Stimulated activated CD4-positive, alpha-beta T cell treated with anti-CD3 and anti-CD28 coated beads, TNF-alpha, amount 100 ng/mL, for 24 hours (primary cell): ENCODE measurements around the gene MSLN.
"Not testable (repeated sequence)": the region's sequence is repeated elsewhere in the genome, so short reads cannot be mapped to it uniquely, and the experiment has no call there.

Experiments
- DNase-seq, 3 experiments: peaks; one replicate each; pipeline ENCODE4 v3.0.0-alpha.2; 2020; ENCODE audit warnings: low read depth in 3 of 3

MSLN gene

DNA sequence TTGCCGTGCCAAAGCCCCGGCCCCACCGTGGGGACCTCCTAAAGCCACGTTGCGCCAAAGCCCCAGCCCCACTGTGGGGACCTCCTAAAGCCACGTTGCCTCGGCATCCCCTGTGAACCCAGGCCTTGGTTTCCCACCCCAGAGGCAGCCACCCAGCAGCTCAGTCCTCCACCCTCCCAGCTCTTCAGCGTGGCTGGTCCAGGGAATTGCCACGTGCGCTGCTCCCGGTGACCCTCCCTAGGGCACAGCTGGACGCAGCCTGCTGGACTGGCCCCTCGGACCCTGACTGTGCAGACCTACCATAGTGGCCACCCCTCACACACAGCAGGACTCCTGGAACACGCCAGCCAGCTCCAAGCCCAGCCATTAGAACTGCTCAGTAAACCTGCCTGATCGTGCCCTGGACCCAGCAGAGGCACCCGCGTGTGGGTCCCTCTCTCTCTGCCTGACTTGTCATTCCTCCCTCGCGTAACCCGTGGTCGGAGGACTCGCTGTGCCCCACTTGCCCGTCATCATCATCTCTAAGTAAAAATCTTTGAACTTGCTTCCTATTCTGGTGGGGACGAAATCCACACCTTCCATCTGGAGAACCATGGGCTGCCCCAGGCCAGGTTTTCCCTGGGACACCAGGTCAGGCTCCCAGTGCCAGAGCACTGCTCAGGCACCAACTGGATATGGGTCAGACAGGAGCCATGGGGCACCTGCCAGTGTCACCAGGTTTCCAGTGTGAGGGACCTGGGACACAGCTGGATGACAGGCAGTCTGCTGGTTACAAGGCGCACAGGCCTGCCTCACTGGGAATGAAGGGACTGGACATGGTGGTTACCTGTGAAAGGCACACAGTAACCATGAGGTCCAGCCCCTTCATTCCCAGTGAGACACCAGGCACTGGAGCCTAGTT lies 25.3 kb upstream of the MSLN start:
- DNase-seq: no peak

GRCh38 chr16:735982-736453 lies 24.5 kb upstream of the MSLN start:
- DNase-seq: peak in 1 of 3 experiments; percentile 70

- no peak for DNase-seq
These were observed 23.5 kb upstream of the MSLN start for GRCh38 chr16:736936-737481.

DNA sequence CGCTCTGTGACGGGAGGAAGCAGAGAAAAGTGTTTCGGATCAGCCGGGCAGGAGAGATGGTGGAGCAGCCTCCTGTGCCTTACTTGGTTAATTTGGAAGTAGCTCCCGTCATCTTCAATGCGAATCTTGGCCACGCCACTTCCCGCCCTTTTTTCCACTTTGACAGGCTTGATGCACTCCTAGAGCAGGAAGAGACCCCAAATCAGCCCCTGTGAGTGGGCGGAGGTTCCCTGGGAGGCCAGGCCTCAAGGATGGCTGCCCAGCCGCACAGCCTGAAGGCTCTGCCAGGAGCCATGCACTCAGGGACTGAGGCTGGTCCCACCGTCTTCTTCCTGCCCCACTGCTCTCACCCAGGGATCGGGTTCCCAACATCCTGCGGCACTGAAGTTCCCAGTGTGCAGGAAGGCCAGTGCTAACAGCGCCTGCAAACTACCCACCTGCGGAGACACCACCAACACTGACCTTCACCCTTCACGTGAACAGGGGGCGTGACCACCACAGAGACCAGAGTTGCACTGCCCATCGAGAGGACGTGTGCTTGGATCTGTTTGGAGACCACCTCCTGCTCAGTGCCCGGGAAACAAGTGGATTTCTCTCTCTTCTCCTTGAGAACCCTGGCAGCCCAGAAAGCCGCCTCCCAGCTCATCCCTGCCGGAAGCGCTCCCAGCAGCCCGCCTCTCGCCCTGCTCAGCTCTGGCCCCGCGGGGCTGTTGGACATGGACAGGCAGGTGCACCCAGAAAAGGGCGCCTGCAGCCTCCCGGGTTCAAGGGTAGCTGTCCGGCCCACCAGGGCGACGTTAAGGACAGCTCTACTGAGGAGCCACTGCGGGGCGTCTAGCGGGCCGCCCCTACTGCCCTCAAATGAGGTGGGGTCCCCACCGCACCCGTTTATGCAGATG lies 20.7 kb upstream of the MSLN start:
- DNase-seq: no peak

- DNase-seq: no peak
These were observed 20.1 kb upstream of the MSLN start for GRCh38 chr16:740459-740763.

GRCh38 chr16:740764-741505 lies 19.6 kb upstream of the MSLN start, which contains the start of gene CIAO3:
TSS of gene CIAO3 (minus strand) at chr16:740997. CDS start at chr16:740985, 12 bp downstream.
- peak; percentile 85 to 93 (median 90) for DNase-seq

DNA sequence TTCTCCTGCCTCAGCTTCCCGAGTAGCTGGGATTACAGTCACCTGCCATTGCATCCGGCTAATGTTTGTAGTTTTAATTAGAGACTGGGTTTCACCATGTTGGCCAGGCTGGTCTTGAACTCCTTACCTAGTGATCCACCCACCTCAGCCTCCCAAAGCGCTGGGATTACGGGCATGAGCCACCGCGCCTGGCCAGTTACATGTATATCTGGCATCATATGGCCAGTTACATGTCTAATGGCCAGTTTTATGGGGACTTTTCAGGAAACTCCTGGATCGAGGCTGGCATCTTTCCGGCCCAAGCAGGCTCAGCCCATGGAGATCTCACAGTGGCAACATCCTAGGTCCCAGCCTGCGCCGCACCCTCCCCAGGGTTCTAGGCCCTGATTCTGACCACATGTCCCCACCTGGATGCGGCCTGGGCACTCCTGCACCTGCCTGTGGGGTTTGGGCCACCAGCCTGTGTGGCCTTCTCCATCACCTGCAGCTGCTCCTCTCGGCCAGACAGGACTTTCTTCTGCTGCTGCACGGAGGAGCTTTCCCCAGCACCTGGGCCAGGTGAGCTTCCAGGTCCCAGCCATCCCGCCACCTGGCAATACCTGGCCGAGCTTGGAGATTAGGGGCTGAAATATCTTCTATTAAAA lies 18.4 kb upstream of the MSLN start:
- no peak for DNase-seq

DNA sequence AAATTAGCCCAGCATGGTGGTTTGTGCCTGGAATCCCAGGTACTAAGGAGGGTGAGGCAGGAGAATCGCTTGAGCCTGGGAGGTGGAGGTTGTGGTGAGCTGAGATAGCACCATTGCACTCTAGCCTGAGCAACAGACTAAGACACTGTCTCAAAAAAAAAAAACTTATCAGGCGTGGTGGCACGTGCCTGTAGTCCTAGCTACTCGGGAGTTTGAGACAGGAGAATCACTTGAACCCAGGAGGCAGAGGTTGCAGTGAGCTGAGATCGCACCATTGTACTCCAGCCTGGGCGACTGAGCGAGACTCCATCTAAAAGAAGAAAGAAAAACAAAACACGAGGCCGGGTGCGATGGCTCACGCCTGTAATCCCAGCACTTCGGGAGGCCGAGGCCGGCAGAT lies 17.6 kb upstream of the MSLN start:
- DNase-seq: not testable (repeated sequence)

DNA sequence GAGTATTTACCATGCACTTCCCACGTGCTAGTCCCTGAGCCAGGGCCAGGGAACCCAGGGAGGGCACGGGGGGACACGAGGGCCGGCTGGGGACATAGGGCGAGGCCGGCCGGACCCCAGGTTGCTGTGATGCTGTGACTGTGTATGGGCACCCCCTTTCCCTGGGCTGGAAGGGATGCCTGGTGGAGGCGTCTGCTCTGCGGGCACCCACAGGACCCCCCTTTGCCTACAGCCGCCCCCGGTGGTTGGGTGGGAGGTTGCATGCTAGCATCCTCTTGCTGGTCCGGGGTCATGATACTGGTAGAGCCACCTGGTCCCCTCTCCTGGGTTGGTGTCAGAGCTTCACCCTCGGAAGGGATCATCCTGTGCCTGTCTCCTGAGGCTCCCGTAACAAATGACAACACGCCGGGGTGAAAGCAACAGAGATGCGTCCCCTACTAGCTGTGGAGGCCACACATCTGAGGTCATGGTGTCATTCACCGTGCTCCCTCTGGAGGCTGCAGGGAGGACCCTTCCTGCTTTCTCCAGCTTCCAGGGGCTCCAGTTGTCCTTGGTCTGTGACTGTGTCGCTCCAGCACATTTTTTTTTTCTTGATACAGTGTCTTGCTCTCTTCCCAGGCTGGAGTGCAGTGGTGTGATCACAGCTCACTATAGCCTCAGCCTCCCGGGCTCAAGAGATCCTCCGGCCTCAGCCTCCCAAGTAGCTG lies 16.6 kb upstream of the MSLN start:
- no peak for DNase-seq

DNA sequence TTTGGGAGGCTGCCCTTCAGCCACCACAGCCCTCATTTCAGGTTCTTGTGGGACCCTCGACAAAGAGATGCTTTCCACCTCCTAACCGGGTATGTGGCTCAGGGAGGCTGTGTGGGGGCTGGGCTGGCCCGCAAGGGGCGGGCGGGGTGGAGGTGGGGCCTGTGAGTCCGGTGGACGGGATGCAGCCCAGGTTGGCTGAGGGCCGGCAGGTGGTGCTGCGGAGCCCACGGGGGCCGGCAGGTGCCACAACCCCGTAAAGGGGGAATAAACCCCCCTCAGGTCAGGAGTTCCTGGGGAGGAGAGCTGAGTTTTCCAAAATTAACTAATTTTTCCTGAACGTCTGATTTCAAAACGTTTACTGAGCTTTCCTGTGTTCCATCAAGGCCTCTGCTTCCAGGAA lies 14.8 kb upstream of the MSLN start:
- DNase-seq: peak in 1 of 3 experiments; percentile 28

DNA sequence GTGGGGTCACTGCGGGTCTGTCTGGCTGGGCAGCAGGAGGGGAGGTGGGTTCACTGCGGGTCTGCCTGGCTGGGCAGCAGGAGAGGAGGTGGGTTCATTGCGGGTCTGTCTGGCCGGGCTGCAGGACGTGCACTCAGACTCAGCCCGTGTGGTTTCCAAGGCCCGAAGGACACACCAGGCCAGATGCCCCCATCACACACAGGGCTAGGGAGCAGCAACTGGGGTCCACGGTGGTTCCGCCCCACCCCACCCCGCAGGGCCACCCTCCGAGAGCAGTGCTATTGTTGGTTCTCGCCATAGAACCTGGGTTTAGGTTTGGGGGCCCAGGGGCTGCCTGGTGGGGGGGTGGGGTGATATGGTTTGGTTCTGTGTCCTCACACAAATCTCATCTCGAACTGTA lies 13.9 kb upstream of the MSLN start:
- DNase-seq: no peak

- no peak for DNase-seq
These were observed 12.4 kb upstream of the MSLN start for GRCh38 chr16:747978-748746.

DNA sequence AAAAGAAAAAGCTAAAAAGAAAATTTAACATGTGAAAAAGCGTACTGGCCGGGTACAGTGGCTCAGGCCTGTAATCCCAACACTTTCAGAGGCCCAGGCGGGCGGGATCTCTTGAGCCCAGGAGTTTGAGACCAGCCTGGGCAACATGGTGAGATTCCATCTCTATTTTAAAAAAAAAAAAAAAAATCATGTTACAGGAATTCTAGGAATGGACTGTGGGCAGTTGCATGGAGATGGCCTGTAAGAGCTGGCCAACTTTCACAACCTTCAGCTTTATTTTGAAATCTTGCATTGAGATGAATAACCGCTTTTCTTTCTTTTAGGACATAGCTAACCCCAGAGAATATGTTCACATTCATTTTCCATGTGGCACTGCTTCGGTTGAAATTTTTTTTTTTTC lies 11.5 kb upstream of the MSLN start:
- no peak for DNase-seq

GRCh38 chr16:750485-750884 lies 10.0 kb upstream of the MSLN start:
- DNase-seq: no peak

- DNase-seq: no peak
These were observed 9.2 kb upstream of the MSLN start for GRCh38 chr16:751152-752006.

DNA sequence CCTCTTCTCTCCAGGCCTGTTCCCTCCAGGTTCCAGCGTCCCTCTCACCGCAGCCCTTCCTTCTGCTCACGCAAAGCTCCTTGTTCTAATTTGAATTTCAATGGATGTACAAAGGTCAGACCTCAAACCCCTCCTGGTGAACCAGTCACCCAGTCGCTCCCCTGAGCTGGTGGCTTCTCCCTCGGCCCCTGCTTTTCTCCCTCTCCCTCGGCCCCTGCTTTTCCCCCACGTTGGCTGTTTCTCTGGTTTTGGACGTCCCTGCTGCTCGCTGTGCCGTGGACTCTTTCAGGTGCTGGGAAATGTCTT lies 8.6 kb upstream of the MSLN start:
- no peak for DNase-seq

- not testable (repeated sequence) for DNase-seq
These were observed 6.4 kb upstream of the MSLN start for GRCh38 chr16:754121-754607.

DNA sequence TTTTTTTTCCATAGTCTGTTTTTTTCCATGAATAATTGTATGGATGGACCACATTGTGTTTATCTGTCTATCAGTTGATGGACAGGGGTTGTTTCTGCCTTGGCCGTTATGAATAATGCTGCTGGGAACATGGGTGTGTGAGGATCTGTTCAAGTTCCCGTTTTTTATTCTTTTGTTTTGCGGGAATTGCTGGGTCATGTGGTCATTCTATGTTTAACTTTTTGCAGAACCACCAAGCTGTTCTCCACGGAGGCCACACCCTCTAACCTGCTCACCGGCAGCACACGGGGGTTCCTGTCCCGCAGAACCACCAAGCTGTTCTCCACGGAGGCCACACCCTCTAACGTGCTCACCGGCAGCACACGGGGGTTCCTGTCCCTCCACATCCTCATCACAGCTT lies 5.9 kb upstream of the MSLN start:
- DNase-seq: no peak

- no peak for DNase-seq
These were observed 4.1 kb upstream of the MSLN start for GRCh38 chr16:756428-756827.
